Activated CD4-positive, alpha-beta T cell treated with anti-CD3 and anti-CD28 coated beads, Interleukin-2, Interleukin-4, amounts not matched to agents 100 ng/mL and 50 ng/mL, durations not matched to agents 16 hours and 8 hours (primary cell): ENCODE results near the gene LBH.

Source experiments
- DNase-seq: peaks from one replicate; pipeline ENCODE4 v3.0.0-alpha.2; 2020; ENCODE audit warnings: low spot score

Gene LBH

GRCh38 chr2:30306522-30306921 is 75.2 kb downstream of the LBH start:
- no peak for DNase-seq

DNA sequence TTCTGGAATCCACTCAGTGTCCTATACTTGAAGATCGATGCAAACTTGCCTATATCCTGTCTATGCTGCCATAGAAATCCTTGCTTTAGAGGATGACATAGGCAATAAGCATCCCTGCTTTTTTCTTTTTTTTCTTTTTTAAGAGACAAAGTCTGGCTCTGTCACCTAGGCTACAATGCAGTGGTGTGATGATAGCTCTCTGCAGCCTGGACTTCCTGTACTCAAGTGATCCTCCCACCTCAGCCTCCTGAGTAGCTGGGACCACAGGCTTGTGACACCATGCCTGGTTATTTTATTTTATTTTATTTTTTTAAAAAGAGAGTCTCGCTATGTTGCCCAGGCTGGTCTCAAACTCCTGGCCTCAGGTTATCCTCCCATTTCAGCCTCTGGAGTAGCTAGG is 76.9 kb downstream of the LBH start:
- no peak for DNase-seq
